ENCODE data around the gene ARHGAP22. TPM values are rescaled to one million over a fixed set of nuclear protein-coding genes. Genes with fewer than 3 reads are reported as not detected.

Gene ARHGAP22
- total RNA-seq, 1 experiment from 2014 or later = 1.8 TPM

- intact Hi-C loops (cut with micrococcal nuclease; ENCODE audit: unreplicated experiment) (no loop called here), in situ Hi-C loops (cut with HindIII; ENCODE audit: low pct_unique_long_range_greater_than_20kb, low sequenced_read_pairs) (no loop called here)
- Histone ChIP-seq H3K4me1 (ENCODE audit: control insufficient read depth, insufficient read depth, low read length) (no peaks in the 10 kb centered on the region), H3K9me3 (ENCODE audit: control insufficient read depth, insufficient read depth, low read depth, low read length) (no peaks in the 10 kb centered on the region), H3K27ac (ENCODE audit: low read length) (no peak overlapping the region), H3K36me3 (ENCODE audit: control insufficient read depth, insufficient read depth, low read length) (no peaks in the 10 kb centered on the region), H3K27me3 (ENCODE audit: control insufficient read depth, insufficient read depth, low read length) (peaks cover 2% of the 10 kb centered on the region; the same call in 1 of the 2 replicates), H3K4me3 (ENCODE audit: low read depth in 2 of 2, low read length in 2 of 2) (no peak overlapping the region)
- TF ChIP-seq REST (IDR thresholded peaks at IDR 0.05; ENCODE audit: insufficient read depth in 1 of 2, low read depth in 2 of 2, low read length in 1 of 2) (no peak), POLR2AphosphoS5 (IDR thresholded peaks at IDR 0.05; ENCODE audit: low read depth, low read length) (no peak), SIN3A (IDR thresholded peaks at IDR 0.05; ENCODE audit: borderline replicate concordance, insufficient read depth, low read depth, low read length) (no peak), CTCF (IDR thresholded peaks at IDR 0.05) (no peak), TCF7L2 (IDR thresholded peaks at IDR 0.05; ENCODE audit: low read depth, low read length) (no peak)
- DNase-seq (ENCODE audit: low read depth, low spot score) (no peak), ATAC-seq (no peak)
- CTCF ChIA-PET = no interaction called here
- POLR2A ChIA-PET = no interaction called here
- no TSS peak for BruUV-seq (replicated peaks)
These were observed 21.9 kb downstream of the ARHGAP22 start for GRCh38 chr10:48582970-48583369.

- H3K4me3 ChIP-seq (ENCODE audit: low read depth in 2 of 2, low read length in 2 of 2) = no peak overlapping the region
- no peaks in the 10 kb centered on the region for H3K9me3 ChIP-seq (ENCODE audit: control insufficient read depth, insufficient read depth, low read depth, low read length)
- no peaks in the 10 kb centered on the region for H3K36me3 ChIP-seq (ENCODE audit: control insufficient read depth, insufficient read depth, low read length)
- BruUV-seq (replicated peaks) = no TSS peak
- ChIA-PET POLR2A (no interaction called here), CTCF (no interaction called here)
- DNase-seq (ENCODE audit: low read depth, low spot score) = no peak
- intact Hi-C loops (cut with micrococcal nuclease; ENCODE audit: unreplicated experiment) = no loop called here
- TF ChIP-seq CTCF (IDR thresholded peaks at IDR 0.05) = no peak
- TF ChIP-seq POLR2AphosphoS5 (IDR thresholded peaks at IDR 0.05; ENCODE audit: low read depth, low read length) = no peak
- no peak for TF ChIP-seq REST (IDR thresholded peaks at IDR 0.05; ENCODE audit: insufficient read depth in 1 of 2, low read depth in 2 of 2, low read length in 1 of 2)
- TF ChIP-seq TCF7L2 (IDR thresholded peaks at IDR 0.05; ENCODE audit: low read depth, low read length) = no peak
- TF ChIP-seq SIN3A (IDR thresholded peaks at IDR 0.05; ENCODE audit: borderline replicate concordance, insufficient read depth, low read depth, low read length) = no peak
- in situ Hi-C loops (cut with HindIII; ENCODE audit: low pct_unique_long_range_greater_than_20kb, low sequenced_read_pairs) = no loop called here
- no peak overlapping the region for H3K27ac ChIP-seq (ENCODE audit: low read length)
- H3K27me3 ChIP-seq (ENCODE audit: control insufficient read depth, insufficient read depth, low read length) = peaks cover 2% of the 10 kb centered on the region; the same call in 1 of the 2 replicates
- ATAC-seq = no peak
- H3K4me1 ChIP-seq (ENCODE audit: control insufficient read depth, insufficient read depth, low read length) = no peaks in the 10 kb centered on the region
These were observed 24.6 kb downstream of the ARHGAP22 start for GRCh38 chr10:48580236-48580635.
